K562 (cell line): ENCODE data around the gene PRELID3B. TPM values are rescaled to one million over a fixed set of nuclear protein-coding genes. Genes with fewer than 3 reads are reported as not detected.
A peak's percentile ranks its signal among the peaks of the same experiment; 100 is the strongest.

ENCODE experiments used
- BMI1 ChIP-seq: fragments of 150-350 bp; IDR thresholded peaks from 2 replicates; pipeline ENCODE4 v1.6.1; 2014; ENCODE audit warnings: low read length
- FOXA1 ChIP-seq: fragments of 450-650 bp; IDR thresholded peaks from 2 replicates; pipeline ENCODE4 v1.6.1; 2016; ENCODE audit warnings: mild to moderate bottlenecking, borderline replicate concordance
- FOXO4 ChIP-seq: fragments of 450-650 bp; formaldehyde crosslinking; IDR thresholded peaks from 2 replicates; pipeline ENCODE4 v1.4.0; 2020; ENCODE audit warnings: mild to moderate bottlenecking, moderate library complexity
- JUN ChIP-seq, 2 experiments: sonication (generic) in 1 of 2; formaldehyde crosslinking in 1 of 2; IDR thresholded peaks; 2 replicates each; pipeline versions ENCODE4 v1.6.1 to v1.8.0; 2012 to 2022; ENCODE audit warnings: borderline replicate concordance in 2 of 2, mild to moderate bottlenecking in 2 of 2, improper control_type of control experiment in 1 of 2, low read depth in 1 of 2, low read length in 1 of 2, missing genetic modification reagents in 1 of 2
- KDM4B ChIP-seq, 2 experiments: fragments of 450-650 bp in 1 of 2; sonication (generic) in 1 of 2; IDR thresholded peaks; 2 replicates each; pipeline ENCODE4 v1.6.1; 2016 to 2017; ENCODE audit warnings: borderline replicate concordance in 2 of 2, antibody characterized with exemption in 1 of 2, low read depth in 1 of 2, mild to moderate bottlenecking in 1 of 2
- KHSRP ChIP-seq: fragments of 450-650 bp; IDR thresholded peaks from 2 replicates; pipeline ENCODE4 v1.6.1; 2017
- NCOA2 ChIP-seq, 2 experiments: fragments of 450-650 bp; IDR thresholded peaks; 2 replicates each; pipeline ENCODE4 v1.6.1; 2018; ENCODE audit warnings: mild to moderate bottlenecking in 2 of 2, moderate library complexity in 1 of 2; ENCODE audit not compliant: partially characterized antibody in 2 of 2
- NFE2L1 ChIP-seq: fragments of 450-650 bp; IDR thresholded peaks from 2 replicates; pipeline ENCODE4 v1.6.1; 2016; ENCODE audit warnings: missing genetic modification characterization, low read depth, mild to moderate bottlenecking, missing compliant biosample characterization, moderate library complexity, borderline replicate concordance
- PHF8 ChIP-seq: fragments of 200-600 bp; sonication (generic); IDR thresholded peaks from 2 replicates; pipeline ENCODE4 v1.6.1; 2012; ENCODE audit warnings: mixed run types, mild to moderate bottlenecking, inconsistent platforms, low read length, moderate library complexity, borderline replicate concordance
- PURB ChIP-seq: sonication (generic); formaldehyde crosslinking; IDR thresholded peaks from 2 replicates; pipeline ENCODE4 v1.9.0; 2021; ENCODE audit warnings: low read depth, mild to moderate bottlenecking, missing genetic modification reagents
- SMARCA4 ChIP-seq: fragments of 450-650 bp; IDR thresholded peaks from 2 replicates; pipeline ENCODE4 v1.6.1; 2016
- SMARCA5 ChIP-seq: fragments of 450-650 bp; IDR thresholded peaks from 2 replicates; pipeline ENCODE4 v1.6.1; 2016
- TEAD4 ChIP-seq, 2 experiments: sonication (generic) in 1 of 2; formaldehyde crosslinking in 1 of 2; IDR thresholded peaks; 2 replicates each; pipeline versions ENCODE4 v1.6.1 to v1.8.0; 2012 to 2022; ENCODE audit warnings: borderline replicate concordance in 1 of 2, inconsistent platforms in 1 of 2, low read length in 1 of 2, mild to moderate bottlenecking in 1 of 2, missing genetic modification reagents in 1 of 2
- TGIF2 ChIP-seq: sonication (generic); formaldehyde crosslinking; IDR thresholded peaks from 2 replicates; pipeline ENCODE4 v1.8.1; 2022; ENCODE audit warnings: mild to moderate bottlenecking, missing genetic modification reagents, moderate library complexity
- THAP7 ChIP-seq: fragments of 250-450 bp; sonication (Bioruptor Pico); IDR thresholded peaks from 2 replicates; pipeline ENCODE4 v1.5.0; 2021
- ZNF143 ChIP-seq: sonication (generic); formaldehyde crosslinking; IDR thresholded peaks from 2 replicates; pipeline ENCODE4 v1.9.0; 2022; ENCODE audit warnings: mild to moderate bottlenecking, missing genetic modification reagents
- ZNF589 ChIP-seq: fragments of 200-800 bp; sonication (Bioruptor generic); IDR thresholded peaks from 2 replicates; pipeline ENCODE4 v1.6.1; 2016; ENCODE audit warnings: low read depth, missing genetic modification characterization, missing compliant biosample characterization
- polyA plus RNA-seq, 8 experiments: library from polyadenylated mRNA; depleted of rRNA in 4 of 8; stranded (reverse) in 5 of 8; unstranded in 3 of 8; fragments of >200 nt; fragmentation: Nextera tagmentation in 2 of 8; fragmentation: Illumina TruSeq in 1 of 8; extraction: Ambion mirVana in 2 of 8; extraction: Trizol in 1 of 8; gene quantifications; 2 replicates each; pipeline versions ENCODE4 v1.2.1 to v1.2.3, GENCODE V29; 2011 to 2014; ENCODE audit warnings: inconsistent platforms in 1 of 8, missing spikeins in 1 of 8
- total RNA-seq, 7 experiments: library from RNA; depleted of rRNA in 6 of 7; stranded (reverse); fragments of >200 nt in 6 of 7; fragmentation: Illumina TruSeq in 2 of 7; extraction: Trizol in 2 of 7; gene quantifications; 2 replicates each; pipeline versions ENCODE4 v1.2.1 to v1.2.3, GENCODE V29; 2011 to 2021; ENCODE audit warnings: low replicate concordance in 1 of 7
- TF ChIP-seq, protein P1 (sequence below): IDR thresholded peaks from 3 replicates; pipeline ENCODE4 v1.6.1; 2011; ENCODE audit warnings: borderline replicate concordance, mild to moderate bottlenecking, moderate library complexity; ENCODE audit not compliant: insufficient read length; ENCODE audit errors: extremely low read depth
- TF ChIP-seq, protein P2 (sequence below), 2 experiments: fragments of 250-450 bp in 1 of 2; fragments of 450-650 bp in 1 of 2; sonication (Bioruptor Pico) in 1 of 2; IDR thresholded peaks; 2 replicates each; pipeline versions ENCODE4 v1.6.1 to v1.8.0; 2016 to 2021; ENCODE audit warnings: mild to moderate bottlenecking in 2 of 2, moderate library complexity in 2 of 2, missing compliant biosample characterization in 1 of 2, missing genetic modification characterization in 1 of 2

Gene PRELID3B
- total and polyA plus RNA-seq, 9 of the 15 experiments (the other 6 are each of a cell fraction or from before 2014, with no cell fraction given), result 77.0 to 186 (median 101) TPM

DNA sequence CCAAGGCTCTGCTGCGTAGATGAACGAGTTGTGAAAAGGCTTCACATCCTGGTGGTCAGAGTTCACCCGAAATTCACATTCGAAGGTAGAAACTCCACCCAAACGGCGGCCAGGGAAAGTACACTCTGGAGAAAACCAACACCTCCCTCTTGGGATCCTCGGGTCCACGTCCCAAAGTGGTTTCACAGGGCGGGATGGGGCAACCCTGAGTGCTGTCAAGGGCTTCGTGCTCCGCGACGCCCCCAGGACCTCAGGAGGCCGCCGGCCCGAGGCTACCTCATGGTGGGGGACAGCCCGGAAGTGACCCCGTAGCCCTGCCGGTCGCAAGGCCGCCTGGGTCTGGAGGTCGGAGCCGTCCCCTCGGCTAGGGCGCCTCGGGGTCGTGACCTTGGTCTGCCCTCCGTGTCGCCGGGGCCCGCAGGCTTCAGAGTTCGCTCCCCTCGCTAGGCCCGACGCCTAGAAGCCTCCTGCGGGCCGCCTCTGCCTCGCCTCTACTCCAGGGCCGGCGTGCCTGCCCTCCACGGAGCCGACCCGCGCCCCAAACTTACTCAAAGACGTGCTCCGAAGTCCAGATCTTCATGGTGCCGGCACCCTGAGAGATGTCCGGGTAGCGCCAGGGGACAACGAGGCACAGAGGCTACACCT, at the start of gene PRELID3B (continued):
- TF ChIP-seq FOXO4 (CRISPR knock-in tag) (no peak), KDM4B (IDR thresholded peaks at IDR 0.05; ENCODE audit: borderline replicate concordance in 2 of 2, low read depth in 1 of 2) (no peak), SMARCA4 (no peak), ZNF589 (CRISPR knock-in tag) (0 out of 2 replicates have a peak, but pooled peaks have one; percentile 44), TGIF2 (no peak), TEAD4 (IDR thresholded peaks at IDR 0.05; ENCODE audit: low read length) (no peak), TEAD4 (CRISPR knock-in tag; IDR thresholded peaks at IDR 0.05; ENCODE audit: borderline replicate concordance) (peak; percentile 59; the same call in 1 of the 2 replicates), SMARCA5 (no peak), PURB (CRISPR knock-in tag) (no peak), JUN (IDR thresholded peaks at IDR 0.05; ENCODE audit: borderline replicate concordance, low read depth, low read length) (no peak; the same call in 1 of the 2 replicates), JUN (CRISPR knock-in tag; IDR thresholded peaks at IDR 0.05; ENCODE audit: borderline replicate concordance) (peak; percentile 83; the same call in 1 of the 2 replicates), KHSRP (no peak), NFE2L1 (tag) (no peak), FOXA1 (no peak), THAP7 (CRISPR knock-in tag) (no peak), NCOA2 (IDR thresholded peaks at IDR 0.05; ENCODE audit: partially characterized antibody in 2 of 2) (no peak), ZNF143 (CRISPR knock-in tag) (0 out of 2 replicates have a peak, but pooled peaks have one; percentile 51), BMI1 (no peak), PHF8 (peak; percentile 80)
- TF ChIP-seq, protein P1, sequence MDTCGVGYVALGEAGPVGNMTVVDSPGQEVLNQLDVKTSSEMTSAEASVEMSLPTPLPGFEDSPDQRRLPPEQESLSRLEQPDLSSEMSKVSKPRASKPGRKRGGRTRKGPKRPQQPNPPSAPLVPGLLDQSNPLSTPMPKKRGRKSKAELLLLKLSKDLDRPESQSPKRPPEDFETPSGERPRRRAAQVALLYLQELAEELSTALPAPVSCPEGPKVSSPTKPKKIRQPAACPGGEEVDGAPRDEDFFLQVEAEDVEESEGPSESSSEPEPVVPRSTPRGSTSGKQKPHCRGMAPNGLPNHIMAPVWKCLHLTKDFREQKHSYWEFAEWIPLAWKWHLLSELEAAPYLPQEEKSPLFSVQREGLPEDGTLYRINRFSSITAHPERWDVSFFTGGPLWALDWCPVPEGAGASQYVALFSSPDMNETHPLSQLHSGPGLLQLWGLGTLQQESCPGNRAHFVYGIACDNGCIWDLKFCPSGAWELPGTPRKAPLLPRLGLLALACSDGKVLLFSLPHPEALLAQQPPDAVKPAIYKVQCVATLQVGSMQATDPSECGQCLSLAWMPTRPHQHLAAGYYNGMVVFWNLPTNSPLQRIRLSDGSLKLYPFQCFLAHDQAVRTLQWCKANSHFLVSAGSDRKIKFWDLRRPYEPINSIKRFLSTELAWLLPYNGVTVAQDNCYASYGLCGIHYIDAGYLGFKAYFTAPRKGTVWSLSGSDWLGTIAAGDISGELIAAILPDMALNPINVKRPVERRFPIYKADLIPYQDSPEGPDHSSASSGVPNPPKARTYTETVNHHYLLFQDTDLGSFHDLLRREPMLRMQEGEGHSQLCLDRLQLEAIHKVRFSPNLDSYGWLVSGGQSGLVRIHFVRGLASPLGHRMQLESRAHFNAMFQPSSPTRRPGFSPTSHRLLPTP, result no peak
- TF ChIP-seq, protein P2, sequence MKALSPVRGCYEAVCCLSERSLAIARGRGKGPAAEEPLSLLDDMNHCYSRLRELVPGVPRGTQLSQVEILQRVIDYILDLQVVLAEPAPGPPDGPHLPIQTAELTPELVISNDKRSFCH (CRISPR knock-in tag; IDR thresholded peaks at IDR 0.05), result no peak
- TF ChIP-seq, protein P2 (tag; IDR thresholded peaks at IDR 0.05), result peak; percentile 52; the same call in 1 of the 2 replicates
